HepG2 (cell line): Measurements from ENCODE around the gene LRIG1.

Source experiments
- CTCF ChIP-seq: sonication (generic); formaldehyde crosslinking; IDR thresholded peaks from 2 replicates; pipeline ENCODE4 v1.5.0; 2020; ENCODE audit warnings: mild to moderate bottlenecking, missing genetic modification reagents, moderate library complexity
- EZH2 ChIP-seq: conservative IDR thresholded peaks from 2 replicates; pipeline ENCODE4 v1.6.1; 2012; ENCODE audit warnings: mild to moderate bottlenecking, low read depth, low read length, moderate library complexity
- GTF2F1 ChIP-seq: fragments of 150-350 bp; IDR thresholded peaks from 2 replicates; pipeline ENCODE4 v1.6.1; 2014; ENCODE audit warnings: low read length
- MAX ChIP-seq: IDR thresholded peaks from 2 replicates; pipeline ENCODE4 v1.6.1; 2012; ENCODE audit warnings: inconsistent platforms
- NFE2L2 ChIP-seq: fragments of 150-350 bp; IDR thresholded peaks from 2 replicates; pipeline ENCODE4 v1.6.1; 2014; ENCODE audit warnings: low read length
- RAD21 ChIP-seq: fragments of 450-650 bp; formaldehyde crosslinking; IDR thresholded peaks from 2 replicates; pipeline ENCODE4 v1.5.0; 2020; ENCODE audit warnings: mild to moderate bottlenecking
- RXRA ChIP-seq: sonication (generic); formaldehyde crosslinking; IDR thresholded peaks from 2 replicates; pipeline ENCODE4 v1.5.1; 2020; ENCODE audit warnings: missing genetic modification reagents
- ZFY ChIP-seq: sonication (generic); formaldehyde crosslinking; IDR thresholded peaks from 2 replicates; pipeline ENCODE4 v1.4.0; 2020; ENCODE audit warnings: missing genetic modification reagents
- ZNF350 ChIP-seq: sonication (generic); formaldehyde crosslinking; IDR thresholded peaks from 2 replicates; pipeline ENCODE4 v1.4.0; 2020; ENCODE audit warnings: mild to moderate bottlenecking, low read depth, missing genetic modification reagents, borderline replicate concordance
- TF ChIP-seq, protein P1 (sequence below): sonication (generic); formaldehyde crosslinking; IDR thresholded peaks from 2 replicates; pipeline ENCODE4 v1.9.0; 2021; ENCODE audit warnings: missing genetic modification reagents, borderline replicate concordance
- TF ChIP-seq, protein P2 (sequence below): sonication (generic); formaldehyde crosslinking; IDR thresholded peaks from 2 replicates; pipeline ENCODE4 v1.8.0; 2022; ENCODE audit warnings: missing genetic modification reagents, mild to moderate bottlenecking, moderate library complexity, borderline replicate concordance

GRCh38 chr3:66419036-66419435, 81.8 kb downstream of the LRIG1 start:
- TF ChIP-seq RXRA (CRISPR knock-in tag) (no peak), RAD21 (CRISPR knock-in tag) (no peak), NFE2L2 (no peak), MAX (no peak), ZFY (CRISPR knock-in tag) (no peak), CTCF (CRISPR knock-in tag) (no peak), EZH2 (no peak), GTF2F1 (no peak), ZNF350 (CRISPR knock-in tag) (no peak)
- TF ChIP-seq, protein P1, sequence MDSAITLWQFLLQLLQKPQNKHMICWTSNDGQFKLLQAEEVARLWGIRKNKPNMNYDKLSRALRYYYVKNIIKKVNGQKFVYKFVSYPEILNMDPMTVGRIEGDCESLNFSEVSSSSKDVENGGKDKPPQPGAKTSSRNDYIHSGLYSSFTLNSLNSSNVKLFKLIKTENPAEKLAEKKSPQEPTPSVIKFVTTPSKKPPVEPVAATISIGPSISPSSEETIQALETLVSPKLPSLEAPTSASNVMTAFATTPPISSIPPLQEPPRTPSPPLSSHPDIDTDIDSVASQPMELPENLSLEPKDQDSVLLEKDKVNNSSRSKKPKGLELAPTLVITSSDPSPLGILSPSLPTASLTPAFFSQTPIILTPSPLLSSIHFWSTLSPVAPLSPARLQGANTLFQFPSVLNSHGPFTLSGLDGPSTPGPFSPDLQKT (CRISPR knock-in tag) = no peak
- TF ChIP-seq, protein P2, sequence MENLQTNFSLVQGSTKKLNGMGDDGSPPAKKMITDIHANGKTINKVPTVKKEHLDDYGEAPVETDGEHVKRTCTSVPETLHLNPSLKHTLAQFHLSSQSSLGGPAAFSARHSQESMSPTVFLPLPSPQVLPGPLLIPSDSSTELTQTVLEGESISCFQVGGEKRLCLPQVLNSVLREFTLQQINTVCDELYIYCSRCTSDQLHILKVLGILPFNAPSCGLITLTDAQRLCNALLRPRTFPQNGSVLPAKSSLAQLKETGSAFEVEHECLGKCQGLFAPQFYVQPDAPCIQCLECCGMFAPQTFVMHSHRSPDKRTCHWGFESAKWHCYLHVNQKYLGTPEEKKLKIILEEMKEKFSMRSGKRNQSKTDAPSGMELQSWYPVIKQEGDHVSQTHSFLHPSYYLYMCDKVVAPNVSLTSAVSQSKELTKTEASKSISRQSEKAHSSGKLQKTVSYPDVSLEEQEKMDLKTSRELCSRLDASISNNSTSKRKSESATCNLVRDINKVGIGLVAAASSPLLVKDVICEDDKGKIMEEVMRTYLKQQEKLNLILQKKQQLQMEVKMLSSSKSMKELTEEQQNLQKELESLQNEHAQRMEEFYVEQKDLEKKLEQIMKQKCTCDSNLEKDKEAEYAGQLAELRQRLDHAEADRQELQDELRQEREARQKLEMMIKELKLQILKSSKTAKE (CRISPR knock-in tag) = no peak
